Prostate gland (tissue), 2 donors: Measurements from ENCODE around the gene ZNF512B. TPM values are rescaled to one million over a fixed set of nuclear protein-coding genes. Genes with fewer than 3 reads are reported as not detected.
"Not testable (repeated sequence)": the region's sequence is repeated elsewhere in the genome, so short reads cannot be mapped to it uniquely, and the experiment has no call there.

Experiments used
- DNase-seq: peaks from one replicate; pipeline ENCODE4 v3.0.0-alpha.2; 2019; ENCODE audit warnings: low spot score
- H3K27ac ChIP-seq, 2 donors: fragments of 200-600 bp; sonication (generic); 2 replicates each; pipeline ENCODE4 v1.5.1; 2017 to 2019
- H3K27me3 ChIP-seq: fragments of 200-600 bp; sonication (generic); replicated peaks from 2 replicates; pipeline ENCODE4 v1.5.1; 2019; ENCODE audit not compliant: insufficient read depth
- H3K36me3 ChIP-seq, 2 donors: fragments of 200-600 bp; sonication (generic); 1 replicate in 1 of 2; 2 replicates in 1 of 2; pipeline versions ENCODE4 v1.5.1 to v1.8.1; 2017 to 2019
- H3K4me1 ChIP-seq: fragments of 200-600 bp; sonication (generic); replicated peaks from 2 replicates; pipeline ENCODE4 v1.5.1; 2019
- H3K4me3 ChIP-seq, 2 donors: fragments of 200-600 bp; sonication (generic); 2 replicates each; pipeline ENCODE4 v1.5.1; 2017 to 2019
- H3K9me3 ChIP-seq: fragments of 200-600 bp; sonication (generic); 2 replicates; pipeline ENCODE4 v1.5.1; 2017
- POLR2A ChIP-seq: fragments of 450-650 bp; IDR thresholded peaks from one replicate; pipeline ENCODE4 v1.6.1; 2016; ENCODE audit warnings: antibody characterized with exemption, mild to moderate bottlenecking
- POLR2AphosphoS5 ChIP-seq: sonication (generic); formaldehyde crosslinking; IDR thresholded peaks from one replicate; pipeline ENCODE4 v1.6.1; 2017; ENCODE audit warnings: antibody characterized with exemption
- WGBS: methylation state at CpG from one replicate; pipeline ENCODE4 v1.1.5; 2018; 5-methylcytosine and 5-hydroxymethylcytosine counted together
- intact Hi-C: fragments of 100-400 bp; cut with DNase I; formaldehyde crosslinking; loops from one replicate; pipeline ENCODE4 v1.14.2; 2022
- total RNA-seq, 2 donors: library from RNA; depleted of rRNA; stranded (reverse); fragments of >200 nt; gene quantifications; one replicate each; pipeline ENCODE4 v1.1.0, GENCODE V29; 2016
- TF ChIP-seq, protein P1 (sequence below), 4 experiments: fragments of 200-600 bp in 2 of 4; fragments of 450-650 bp in 2 of 4; sonication (generic) in 2 of 4; IDR thresholded peaks; 1 replicate in 3 of 4; 2 replicates in 1 of 4; pipeline ENCODE4 v1.5.1; 2016 to 2019; ENCODE audit warnings: antibody characterized with exemption in 4 of 4, mild to moderate bottlenecking in 2 of 4, moderate library complexity in 2 of 4

ZNF512B gene
- total RNA-seq, 2 donors from 2014 or later, result 12.2 to 24.6 TPM

DNA sequence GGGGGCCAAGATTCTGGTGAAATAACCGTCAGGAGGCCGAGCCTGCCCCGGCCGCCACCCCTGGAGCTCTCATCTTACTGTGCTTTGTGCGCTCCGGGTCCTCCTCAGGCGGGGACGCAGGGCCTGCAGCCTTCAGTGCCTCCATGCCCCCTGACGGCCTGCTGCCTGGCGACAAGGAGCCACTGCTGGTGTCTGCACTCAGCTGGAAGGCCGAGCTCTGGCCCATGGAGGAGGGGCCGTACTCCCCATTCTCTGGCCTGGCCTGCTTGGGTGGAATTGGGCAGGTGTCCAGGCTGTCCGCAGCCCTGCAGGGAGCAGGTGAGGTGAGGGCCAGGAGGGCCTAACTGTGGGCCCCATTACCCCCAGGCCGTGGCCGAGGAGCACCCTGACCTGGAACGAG is 5.3 kb downstream of the ZNF512B start:
- 95% methylated on average over 16 of the region's 16 CpGs for WGBS
- Histone ChIP-seq H3K27ac (no peak overlapping the region), H3K4me1 (peaks cover 8% of the 10 kb centered on the region), H3K36me3 (peaks cover 0 to 12% of the 10 kb centered on the region in 2 donors), H3K4me3 (no peak overlapping the region), H3K27me3 (no peaks in the 10 kb centered on the region), H3K9me3 (no peaks in the 10 kb centered on the region)
- intact Hi-C loops, result loop anchor here (10.0 kb wide), 2 partner anchors 220 to 340 kb away; partner anchors contain the start of gene GMEB2
- DNase-seq, result no peak
- TF ChIP-seq, protein P1, sequence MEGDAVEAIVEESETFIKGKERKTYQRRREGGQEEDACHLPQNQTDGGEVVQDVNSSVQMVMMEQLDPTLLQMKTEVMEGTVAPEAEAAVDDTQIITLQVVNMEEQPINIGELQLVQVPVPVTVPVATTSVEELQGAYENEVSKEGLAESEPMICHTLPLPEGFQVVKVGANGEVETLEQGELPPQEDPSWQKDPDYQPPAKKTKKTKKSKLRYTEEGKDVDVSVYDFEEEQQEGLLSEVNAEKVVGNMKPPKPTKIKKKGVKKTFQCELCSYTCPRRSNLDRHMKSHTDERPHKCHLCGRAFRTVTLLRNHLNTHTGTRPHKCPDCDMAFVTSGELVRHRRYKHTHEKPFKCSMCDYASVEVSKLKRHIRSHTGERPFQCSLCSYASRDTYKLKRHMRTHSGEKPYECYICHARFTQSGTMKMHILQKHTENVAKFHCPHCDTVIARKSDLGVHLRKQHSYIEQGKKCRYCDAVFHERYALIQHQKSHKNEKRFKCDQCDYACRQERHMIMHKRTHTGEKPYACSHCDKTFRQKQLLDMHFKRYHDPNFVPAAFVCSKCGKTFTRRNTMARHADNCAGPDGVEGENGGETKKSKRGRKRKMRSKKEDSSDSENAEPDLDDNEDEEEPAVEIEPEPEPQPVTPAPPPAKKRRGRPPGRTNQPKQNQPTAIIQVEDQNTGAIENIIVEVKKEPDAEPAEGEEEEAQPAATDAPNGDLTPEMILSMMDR (IDR thresholded peaks at IDR 0.05), result no peak
- TF ChIP-seq POLR2AphosphoS5 (no peak), POLR2A (no peak)

DNA sequence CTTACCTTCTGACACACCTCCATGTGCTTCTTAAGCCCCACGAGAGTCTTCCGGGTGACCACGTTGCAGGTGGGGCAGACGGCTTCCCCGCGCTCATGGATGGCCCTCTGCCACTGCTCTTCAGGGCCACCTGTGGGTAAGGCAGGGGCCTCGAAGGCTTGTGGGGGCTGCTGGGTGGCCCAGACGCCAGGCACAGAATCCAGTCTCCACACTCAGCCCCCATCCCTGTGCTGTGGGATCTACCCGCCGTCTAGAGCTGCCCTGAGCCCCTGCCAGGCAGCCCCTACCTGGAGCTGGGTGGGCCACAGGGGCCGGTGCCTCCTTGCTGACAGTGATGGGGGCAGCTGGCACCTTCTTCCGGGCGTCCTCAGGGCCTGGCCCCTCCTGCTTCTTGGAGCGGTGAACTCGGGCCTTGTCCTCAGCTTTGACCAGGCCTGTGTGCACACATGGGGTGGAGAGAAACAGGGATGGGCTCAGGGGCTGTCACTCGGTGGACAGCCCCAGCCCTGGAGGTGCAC is 5.9 kb downstream of the ZNF512B start:
- H3K27ac ChIP-seq, result no peak overlapping the region
- H3K27me3 ChIP-seq, result no peaks in the 10 kb centered on the region
- DNase-seq, result no peak
- no peak overlapping the region for H3K4me3 ChIP-seq
- no peaks in the 10 kb centered on the region for H3K9me3 ChIP-seq
- TF ChIP-seq POLR2AphosphoS5 (no peak), POLR2A (no peak)
- TF ChIP-seq, protein P1 (IDR thresholded peaks at IDR 0.05), result no peak
- WGBS, result 93% methylated on average over 16 of the region's 16 CpGs
- intact Hi-C loops, result loop anchor here (10.0 kb wide), 2 partner anchors 219 to 339 kb away; partner anchors contain the start of gene GMEB2
- H3K4me1 ChIP-seq, result peaks cover 6% of the 10 kb centered on the region
- peaks cover 0 to 17% of the 10 kb centered on the region in 2 donors for H3K36me3 ChIP-seq

DNA sequence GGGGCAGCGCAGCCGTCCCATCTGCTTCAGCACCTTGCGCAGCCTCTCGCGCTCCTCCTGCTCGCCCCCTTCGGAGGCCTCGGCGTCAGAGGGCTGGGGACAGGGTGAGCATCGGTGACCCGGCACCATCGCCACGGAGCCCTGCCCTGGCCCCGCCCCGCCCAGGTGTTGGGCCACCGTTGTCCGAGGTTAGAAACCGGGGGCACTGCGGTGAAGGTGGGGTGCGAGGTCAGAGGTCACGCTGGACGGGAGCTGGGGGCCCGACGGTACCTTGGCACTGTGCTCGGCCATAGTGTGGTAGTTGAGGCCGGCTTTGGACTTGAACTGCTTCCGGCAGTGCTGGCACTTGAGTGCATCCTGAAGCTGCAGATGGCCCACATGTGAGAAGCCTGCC is 6.4 kb downstream of the ZNF512B start:
- H3K36me3 ChIP-seq, result peaks cover 0 to 17% of the 10 kb centered on the region in 2 donors
- no peak for TF ChIP-seq POLR2AphosphoS5
- no peak overlapping the region for H3K4me3 ChIP-seq
- peaks cover under 1% of the 10 kb centered on the region for H3K4me1 ChIP-seq
- H3K27me3 ChIP-seq, result no peaks in the 10 kb centered on the region
- no peak overlapping the region for H3K27ac ChIP-seq
- intact Hi-C loops, result loop anchor here (10.0 kb wide), 2 partner anchors 219 to 339 kb away; partner anchors contain the start of gene GMEB2
- no peaks in the 10 kb centered on the region for H3K9me3 ChIP-seq
- 91% methylated on average over 24 of the region's 27 CpGs for WGBS
- no peak for DNase-seq

DNA sequence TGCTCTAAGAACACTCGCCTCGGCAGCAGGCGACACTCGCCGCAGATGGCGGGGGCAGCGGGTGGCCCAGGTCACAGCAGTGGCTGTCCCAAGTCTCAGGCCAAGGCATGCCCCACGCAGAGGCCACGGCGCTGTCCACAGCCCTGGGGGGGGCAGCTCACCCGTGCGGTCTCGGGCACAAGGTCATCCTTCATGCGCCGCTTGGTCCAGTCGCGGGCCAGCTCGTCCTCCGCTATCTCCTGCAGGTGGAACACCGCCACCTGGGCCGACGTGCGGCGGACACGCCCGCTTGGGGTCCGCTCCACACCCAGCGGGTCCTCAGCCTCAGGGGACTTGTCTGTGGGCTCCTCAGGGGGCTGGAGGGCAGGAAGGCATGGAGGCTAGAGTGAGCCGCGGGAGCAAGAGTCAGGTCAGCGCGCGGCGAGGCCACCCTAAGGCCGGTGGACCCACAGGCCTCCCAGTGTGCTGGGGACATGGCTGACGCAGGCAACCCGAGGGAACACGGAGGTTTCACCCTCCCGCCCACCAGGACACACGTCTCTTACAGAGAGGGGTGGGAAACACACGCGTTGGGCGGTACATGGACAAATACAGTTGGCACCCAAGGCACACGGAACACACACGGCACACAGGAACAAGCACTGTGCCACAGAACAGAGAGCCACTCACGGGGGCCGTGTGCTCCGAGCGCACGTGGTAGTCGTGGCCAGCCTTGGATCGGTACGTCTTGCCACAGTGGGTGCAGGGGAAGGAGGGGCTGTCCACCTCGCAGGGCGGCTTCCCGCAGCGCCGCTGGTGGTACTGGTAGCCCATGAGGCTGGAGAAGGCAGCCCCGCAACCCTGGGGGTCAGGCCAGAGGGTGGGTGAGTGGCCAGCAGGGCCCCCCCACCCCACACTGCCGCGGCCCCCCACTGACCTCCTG is 7.0 kb downstream of the ZNF512B start:
- TF ChIP-seq, protein P1 (IDR thresholded peaks at IDR 0.05), result no peak
- no peak for TF ChIP-seq POLR2A
- no peak for TF ChIP-seq POLR2AphosphoS5

GRCh38 chr20:63961664-63962425 is 7.9 kb downstream of the ZNF512B start:
- no peaks in the 10 kb centered on the region for H3K27me3 ChIP-seq
- DNase-seq, result no peak
- WGBS, result 90% methylated on average over 26 of the region's 26 CpGs
- H3K4me3 ChIP-seq, result no peak overlapping the region
- peaks cover 0 to 17% of the 10 kb centered on the region in 2 donors for H3K36me3 ChIP-seq
- no peaks in the 10 kb centered on the region for H3K9me3 ChIP-seq
- H3K4me1 ChIP-seq, result peaks cover 9% of the 10 kb centered on the region
- intact Hi-C loops, result loop anchor here (10.0 kb wide), 2 partner anchors 217 to 337 kb away; partner anchors contain the start of gene GMEB2
- no peak for TF ChIP-seq POLR2AphosphoS5
- TF ChIP-seq POLR2A, result no peak
- TF ChIP-seq, protein P1 (IDR thresholded peaks at IDR 0.05), result no peak
- H3K27ac ChIP-seq, result no peak overlapping the region

More for the DNA sequence above, 7.0 kb downstream of the ZNF512B start:
- intact Hi-C loops, result loop anchor here (10.0 kb wide), 2 partner anchors 218 to 338 kb away; partner anchors contain the start of gene GMEB2
- Histone ChIP-seq H3K4me1 (peaks cover 3% of the 10 kb centered on the region), H3K9me3 (no peaks in the 10 kb centered on the region), H3K4me3 (no peak overlapping the region), H3K36me3 (peaks cover 0 to 17% of the 10 kb centered on the region in 2 donors), H3K27me3 (no peaks in the 10 kb centered on the region), H3K27ac (no peak overlapping the region)
- no peak for DNase-seq
- 93% methylated on average over 46 of the region's 61 CpGs for WGBS

DNA sequence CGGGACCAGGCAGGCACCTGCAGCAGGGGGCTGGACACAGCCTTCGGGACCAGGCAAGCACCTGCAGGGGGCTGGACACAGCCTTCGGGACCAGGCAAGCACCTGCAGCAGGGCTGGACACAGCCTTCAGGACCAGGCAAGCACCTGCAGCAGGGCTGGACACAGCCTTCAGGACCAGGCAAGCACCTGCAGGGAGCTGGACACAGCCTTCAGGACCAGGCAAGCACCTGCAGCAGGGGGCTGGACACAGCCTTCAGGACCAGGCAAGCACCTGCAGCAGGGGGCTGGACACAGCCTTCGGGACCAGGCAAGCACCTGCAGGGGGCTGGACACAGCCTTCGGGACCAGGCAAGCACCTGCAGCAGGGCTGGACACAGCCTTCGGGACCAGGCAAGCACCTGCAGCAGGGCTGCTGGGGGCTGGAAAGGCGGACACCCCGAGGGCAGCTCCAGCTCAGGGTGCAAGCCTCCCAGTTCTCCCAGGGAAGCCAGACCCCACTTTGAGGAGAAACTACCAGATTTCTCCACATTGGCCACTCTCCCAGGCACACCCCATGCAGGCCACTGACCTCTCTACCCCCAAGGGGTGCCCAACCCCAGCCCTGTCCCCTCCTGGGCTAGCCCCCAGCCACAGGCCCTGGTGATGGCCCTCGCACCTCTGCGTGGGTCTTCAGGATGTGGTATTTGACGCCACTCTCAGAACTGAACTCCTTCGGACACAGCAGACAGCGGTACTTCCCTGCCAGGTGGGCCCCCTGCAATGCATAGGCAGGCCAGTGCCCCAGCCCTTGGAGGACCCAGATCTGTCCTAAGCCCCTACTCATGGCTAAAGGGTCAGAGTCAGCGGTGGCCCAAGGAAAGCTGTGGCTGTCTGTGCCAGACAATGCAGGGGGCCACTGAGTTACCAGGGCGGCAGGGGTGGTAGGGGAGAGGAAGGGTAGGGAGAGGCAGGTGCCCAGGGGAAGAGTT is 8.8 kb downstream of the ZNF512B start:
- not testable (repeated sequence) for H3K4me3 ChIP-seq, H3K4me1 ChIP-seq, H3K27me3 ChIP-seq, DNase-seq, H3K27ac ChIP-seq, H3K9me3 ChIP-seq
- 89% methylated on average over 14 of the region's 15 CpGs for WGBS
- intact Hi-C loops, result loop anchor here (10.0 kb wide), 2 partner anchors 216 to 336 kb away; partner anchors contain the start of gene GMEB2
- H3K36me3 ChIP-seq, result peaks cover 0 to 17% of the 10 kb centered on the region in 2 donors
